ENCODE measurements around the gene CRYGN.

DNA sequence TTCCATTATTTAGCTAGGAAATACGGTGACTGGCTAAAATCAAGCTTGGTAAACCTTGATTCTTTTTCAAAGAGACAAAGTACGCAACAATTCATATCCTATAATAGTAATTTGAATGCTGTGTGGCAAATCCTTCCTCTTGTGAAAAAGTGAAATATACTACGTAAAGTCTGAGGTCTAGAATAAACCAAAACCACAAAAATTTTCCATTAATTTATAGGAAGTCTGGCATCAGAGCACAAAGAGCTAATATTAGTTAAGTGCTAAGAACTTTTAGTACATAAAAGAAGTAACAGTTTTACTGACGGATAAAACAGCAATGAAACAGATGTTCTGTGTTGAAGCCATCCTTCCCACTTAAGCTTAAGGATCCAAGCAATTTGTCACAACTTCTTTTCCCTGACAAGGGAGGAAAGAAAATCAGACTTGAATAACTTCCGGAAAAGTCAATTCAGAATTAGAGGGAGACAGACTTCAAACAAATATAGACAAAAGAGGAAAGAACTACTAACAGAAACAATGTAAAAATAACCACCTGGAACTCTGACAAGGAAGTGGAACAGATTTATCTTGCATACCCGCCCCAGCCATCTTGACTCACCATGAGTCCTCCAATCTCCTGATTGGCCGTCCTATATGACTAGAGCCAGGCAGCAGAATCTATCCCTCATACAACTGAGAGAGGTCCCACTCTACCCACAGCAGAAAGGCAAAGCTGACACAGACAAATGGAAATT lies 45.2 kb upstream of the CRYGN start:
- TF ChIP-seq TAF1 (IDR thresholded peaks at IDR 0.05; ENCODE audit: low read depth, low read length) (no peak), POLR2AphosphoS5 (IDR thresholded peaks at IDR 0.05; ENCODE audit: low read depth, low read length) (no peak), POLR2A (IDR thresholded peaks at IDR 0.05; ENCODE audit: low read depth, low read length) (no peak)
